Pancreas (tissue), 10 donors: Measurements from ENCODE around the gene CT45A8. TPM values are rescaled to one million over a fixed set of nuclear protein-coding genes. Genes with fewer than 3 reads are reported as not detected.
"Not testable (repeated sequence)": the region's sequence is repeated elsewhere in the genome, so short reads cannot be mapped to it uniquely, and the experiment has no call there.

Experiments used
- ATAC-seq, 4 donors: fragments of 200-7000 bp; cut with Tn5 transposase; one replicate each; pipeline versions ENCODE4 v1.8.0 to v1.9.1; 2020; ENCODE audit warnings: mild to moderate bottlenecking in 4 of 4, moderate library complexity in 4 of 4
- DNase-seq, 6 donors: peaks; one replicate each; pipeline ENCODE4 v3.0.0-alpha.2; 2020
- FAIRE-seq: peaks from 2 replicates; lab custom pipeline; 2012; peaks lifted over from hg19 to GRCh38; lab: Jason Lieb, UNC
- H3K27ac ChIP-seq, 4 donors: fragments of 200-600 bp; sonication (generic); 1 replicate in 3 of 4; 2 replicates in 1 of 4; pipeline versions ENCODE4 v1.5.0 to v1.8.0; 2020
- H3K27me3 ChIP-seq, 4 donors: fragments of 200-600 bp; one replicate each; pipeline ENCODE4 v1.8.0; 2021
- H3K36me3 ChIP-seq, 3 donors: fragments of 200-600 bp; sonication (generic) in 1 of 3; one replicate each; pipeline versions ENCODE4 v1.5.0 to v1.8.0; 2020 to 2021
- H3K4me1 ChIP-seq, 3 donors: fragments of 200-600 bp; one replicate each; pipeline ENCODE4 v1.8.0; 2021
- H3K4me3 ChIP-seq, 4 donors: fragments of 200-600 bp; sonication (generic) in 2 of 4; one replicate each; pipeline versions ENCODE4 v1.5.0 to v1.8.0; 2020 to 2021
- H3K9me3 ChIP-seq, 4 donors: fragments of 200-600 bp; one replicate each; pipeline ENCODE4 v1.8.0; 2021
- CTCF ChIP-seq, 4 donors: fragments of 200-600 bp; sonication (generic) in 3 of 4; IDR thresholded peaks; one replicate each; pipeline versions ENCODE4 v1.5.0 to v1.8.0; 2021; ENCODE audit warnings: antibody characterized with exemption in 4 of 4
- WGBS, 2 donors: extraction: QIAGEN DNeasy Blood & Tissue Kit; methylation state at CpG; one replicate each; pipeline ENCODE4 v1.1.7; 2013; 5-methylcytosine and 5-hydroxymethylcytosine counted together
- intact Hi-C, 3 donors: fragments of 100-400 bp; cut with DNase I; formaldehyde crosslinking; loops; one replicate each; pipeline versions ENCODE4 v1.11.1 to v1.14.2; 2022
- polyA plus RNA-seq, 2 donors: library from polyadenylated mRNA; stranded (reverse); fragments of 200-250 nt; gene quantifications; one replicate each; pipeline ENCODE4 v1.2.3, GENCODE V29; 2013
- total RNA-seq, 6 donors: library from RNA; stranded (reverse); fragmentation: NEBNext Ultra II Directional in 4 of 6; extraction: Animal tissue kit (Norgen Biotek cat#: 25700) in 4 of 6; gene quantifications; one replicate each; pipeline versions ENCODE4 v1.2.1 to v1.2.4, GENCODE V29; 2021 to 2023
- donor health status: healthy with polysubstance abuse.
- donor health status: DM: no; HTN: no; CAD: no; lungs with moderate emphysema.
- donor health status: DM: no; HTN: no; CAD: no.
- donor health status: control.
- donor health status: control.
- donor health status: Bipolar disorder and iron deficiency.
- donor health status: DM: yes; HTN: yes; CAD: no.
- donor health status: DM: no; HTN: no; CAD: no.
- donor health status: DM: no; HTN: no; CAD: no.
- donor health status: DM: yes; HTN: yes; CAD: no.

Gene CT45A8
- total RNA-seq (not detected), polyA plus RNA-seq (not detected)

- H3K27me3 ChIP-seq, H3K9me3 ChIP-seq, intact Hi-C loops, H3K36me3 ChIP-seq, H3K27ac ChIP-seq, H3K4me3 ChIP-seq, DNase-seq, ATAC-seq, FAIRE-seq, H3K4me1 ChIP-seq: not testable (repeated sequence)
- WGBS, 2 donors = no CpG with 5 or more reads among the region's 17 CpGs
Measured at GRCh38 chrX:135854438-135854837, at the start of gene CT45A8. CT45A8 (minus strand) TSS chrX:135854538; CDS start chrX:135850783, 3,755 bp downstream.

- intact Hi-C loops = no loop called here
- no peaks in the 10 kb centered on the region for H3K9me3 ChIP-seq
- H3K27ac ChIP-seq = no peak within 1 kb of the TSS
- WGBS, 2 donors = 71 to 83% methylated on average over 22 of the region's 22 CpGs
- H3K4me1 ChIP-seq = no peaks in the 10 kb centered on the region
- ATAC-seq = no peak
- no peak for TF ChIP-seq CTCF (IDR thresholded peaks at IDR 0.05)
- H3K36me3 ChIP-seq = no peaks in the 10 kb centered on the region
- no peak for DNase-seq
- H3K4me3 ChIP-seq = no peak within 1 kb of the TSS
- FAIRE-seq = no peak
- no peaks in the 10 kb centered on the region for H3K27me3 ChIP-seq
Measured at GRCh38 chrX:135893294-135893817, 39.0 kb upstream of the CT45A8 start, which contains the start of the genes CT45A10 and SAGE1. CT45A10 (minus strand) TSS chrX:135893444; CDS start chrX:135885344, 8,100 bp downstream. SAGE1 (plus strand) TSS chrX:135893716; CDS start chrX:135896243, 2,527 bp downstream.

- H3K27me3 ChIP-seq = no peaks in the 10 kb centered on the region
- no peak for FAIRE-seq
- H3K9me3 ChIP-seq = no peaks in the 10 kb centered on the region
- H3K36me3 ChIP-seq = no peaks in the 10 kb centered on the region
- intact Hi-C loops = no loop called here
- TF ChIP-seq CTCF (IDR thresholded peaks at IDR 0.05) = no peak
- no peak for ATAC-seq
- 65 to 76% methylated on average over 11 of the region's 11 CpGs for WGBS, 2 donors
- no peak overlapping the region for H3K27ac ChIP-seq
- no peaks in the 10 kb centered on the region for H3K4me1 ChIP-seq
- DNase-seq = no peak
- H3K4me3 ChIP-seq = no peak overlapping the region
Measured at GRCh38 chrX:135892781-135893180, 38.4 kb upstream of the CT45A8 start.

GRCh38 chrX:135890087-135890585 lies 35.8 kb upstream of the CT45A8 start:
- DNase-seq (no peak), FAIRE-seq (no peak), ATAC-seq (no peak)
- no peaks in the 10 kb centered on the region for H3K9me3 ChIP-seq
- intact Hi-C loops = no loop called here
- no peaks in the 10 kb centered on the region for H3K4me1 ChIP-seq
- no peak overlapping the region for H3K27ac ChIP-seq
- no peak for TF ChIP-seq CTCF (IDR thresholded peaks at IDR 0.05)
- no peaks in the 10 kb centered on the region for H3K27me3 ChIP-seq
- 78 to 79% methylated on average over 14 of the region's 14 CpGs for WGBS, 2 donors
- H3K36me3 ChIP-seq = no peaks in the 10 kb centered on the region
- no peak overlapping the region for H3K4me3 ChIP-seq

- H3K9me3 ChIP-seq, intact Hi-C loops: not testable (repeated sequence)
Measured at GRCh38 chrX:135888976-135889375, 34.6 kb upstream of the CT45A8 start.

GRCh38 chrX:135888230-135888629 lies 33.9 kb upstream of the CT45A8 start:
- H3K4me1 ChIP-seq, ATAC-seq, H3K27ac ChIP-seq, FAIRE-seq, intact Hi-C loops, H3K27me3 ChIP-seq, H3K9me3 ChIP-seq, H3K4me3 ChIP-seq, H3K36me3 ChIP-seq: not testable (repeated sequence)
- WGBS, 2 donors = 81 to 83% methylated on average over 10 of the region's 18 CpGs
- peak in 1 of 6 donors; percentile 35 for DNase-seq

More at GRCh38 chrX:135888976-135889375, 34.6 kb upstream of the CT45A8 start:
- not testable (repeated sequence) for H3K4me1 ChIP-seq, H3K27ac ChIP-seq, H3K36me3 ChIP-seq, H3K4me3 ChIP-seq, ATAC-seq, FAIRE-seq, DNase-seq, H3K27me3 ChIP-seq
- WGBS, 2 donors = 58 to 65% methylated on average over 12 to 15 of the region's 15 CpGs

GRCh38 chrX:135882741-135883140 lies 28.4 kb upstream of the CT45A8 start:
- DNase-seq, intact Hi-C loops, H3K27ac ChIP-seq, FAIRE-seq, ATAC-seq, H3K4me1 ChIP-seq, H3K9me3 ChIP-seq, H3K27me3 ChIP-seq, H3K36me3 ChIP-seq, H3K4me3 ChIP-seq: not testable (repeated sequence)
- 38 to 41% methylated on average over 4 of the region's 5 CpGs for WGBS, 2 donors

- FAIRE-seq, DNase-seq, ATAC-seq, H3K4me1 ChIP-seq, H3K9me3 ChIP-seq, intact Hi-C loops, H3K27ac ChIP-seq, H3K4me3 ChIP-seq, H3K27me3 ChIP-seq, H3K36me3 ChIP-seq: not testable (repeated sequence)
- no CpG with 5 or more reads among the region's 17 CpGs for WGBS, 2 donors
Measured at GRCh38 chrX:135871712-135872111, 17.4 kb upstream of the CT45A8 start, which contains the start of gene CT45A9. CT45A9 (minus strand) TSS chrX:135871812; CDS start chrX:135868061, 3,751 bp downstream.

GRCh38 chrX:135837180-135837579 lies 17.2 kb downstream of the CT45A8 start, which contains the start of gene CT45A7:
CT45A7 (minus strand) TSS chrX:135837280; CDS start chrX:135833533, 3,747 bp downstream.
- H3K27ac ChIP-seq, H3K4me3 ChIP-seq, FAIRE-seq, H3K36me3 ChIP-seq, ATAC-seq, H3K9me3 ChIP-seq, DNase-seq, H3K4me1 ChIP-seq, intact Hi-C loops, H3K27me3 ChIP-seq: not testable (repeated sequence)
- no CpG with 5 or more reads among the region's 17 CpGs for WGBS, 2 donors
